Duodenal mucosa (tissue), 2 donors: Measurements from ENCODE around the gene DSTYK.
"Not testable (repeated sequence)": the region's sequence is repeated elsewhere in the genome, so short reads cannot be mapped to it uniquely, and the experiment has no call there.

Experiments
- H3K27ac ChIP-seq: one replicate; pipeline ENCODE4 v1.7.0; 2013; ENCODE audit warnings: low read depth, low read length
- H3K27me3 ChIP-seq, 2 donors: one replicate each; pipeline ENCODE4 v1.7.0; 2013; ENCODE audit warnings: low read length in 2 of 2, control low read depth in 1 of 2; ENCODE audit not compliant: insufficient read depth in 2 of 2, control insufficient read depth in 1 of 2
- H3K36me3 ChIP-seq, 2 donors: one replicate each; pipeline ENCODE4 v1.7.0; 2013; ENCODE audit warnings: low read length in 2 of 2, control low read depth in 1 of 2; ENCODE audit not compliant: insufficient read depth in 2 of 2, control insufficient read depth in 1 of 2
- H3K4me1 ChIP-seq, 2 donors: one replicate each; pipeline ENCODE4 v1.7.0; 2013; ENCODE audit warnings: low read length in 2 of 2, control low read depth in 1 of 2; ENCODE audit not compliant: insufficient read depth in 2 of 2, control insufficient read depth in 1 of 2
- H3K4me3 ChIP-seq, 2 donors: one replicate each; pipeline ENCODE4 v1.7.0; 2013; ENCODE audit warnings: low read length in 2 of 2, low read depth in 1 of 2
- H3K9ac ChIP-seq, 2 donors: one replicate each; pipeline ENCODE4 v1.7.0; 2013; ENCODE audit warnings: low read length in 2 of 2, low read depth in 1 of 2
- H3K9me3 ChIP-seq, 2 donors: one replicate each; pipeline ENCODE4 v1.7.0; 2013; ENCODE audit warnings: low read length in 2 of 2, control low read depth in 1 of 2; ENCODE audit not compliant: control insufficient read depth in 1 of 2

DSTYK gene

GRCh38 chr1:205180331-205180730 is 31.2 kb downstream of the DSTYK start:
- not testable (repeated sequence) for H3K4me1 ChIP-seq, H3K4me3 ChIP-seq, H3K36me3 ChIP-seq, H3K27ac ChIP-seq, H3K9ac ChIP-seq, H3K27me3 ChIP-seq, H3K9me3 ChIP-seq

GRCh38 chr1:205179842-205180241 is 31.7 kb downstream of the DSTYK start:
- H3K4me3 ChIP-seq = no peak overlapping the region
- no peaks in the 10 kb centered on the region for H3K27me3 ChIP-seq
- peaks cover 0 to 5% of the 10 kb centered on the region in 2 donors for H3K36me3 ChIP-seq
- H3K9ac ChIP-seq = no peak overlapping the region
- no peak overlapping the region for H3K27ac ChIP-seq
- H3K9me3 ChIP-seq = no peaks in the 10 kb centered on the region
- H3K4me1 ChIP-seq = peaks cover 6 to 7% of the 10 kb centered on the region in 2 donors

GRCh38 chr1:205172729-205173366 is 38.7 kb downstream of the DSTYK start:
- H3K27me3 ChIP-seq = no peaks in the 10 kb centered on the region
- H3K9me3 ChIP-seq = no peaks in the 10 kb centered on the region
- no peak overlapping the region for H3K27ac ChIP-seq
- H3K9ac ChIP-seq = no peak overlapping the region
- H3K4me1 ChIP-seq = peaks cover 6 to 7% of the 10 kb centered on the region in 2 donors
- H3K4me3 ChIP-seq = no peak overlapping the region
- H3K36me3 ChIP-seq = peaks cover 0 to 15% of the 10 kb centered on the region in 2 donors

- H3K27ac ChIP-seq = no peak overlapping the region
- peaks cover 0 to 15% of the 10 kb centered on the region in 2 donors for H3K36me3 ChIP-seq
- H3K4me1 ChIP-seq = peaks cover 6 to 7% of the 10 kb centered on the region in 2 donors
- no peaks in the 10 kb centered on the region for H3K27me3 ChIP-seq
- H3K4me3 ChIP-seq = no peak overlapping the region
- no peaks in the 10 kb centered on the region for H3K9me3 ChIP-seq
- no peak overlapping the region for H3K9ac ChIP-seq
Observed at GRCh38 chr1:205171369-205171768, 40.1 kb downstream of the DSTYK start.

- H3K27ac ChIP-seq = no peak overlapping the region
- H3K9me3 ChIP-seq = no peaks in the 10 kb centered on the region
- peaks cover 0 to 15% of the 10 kb centered on the region in 2 donors for H3K36me3 ChIP-seq
- peaks cover 5 to 6% of the 10 kb centered on the region in 2 donors for H3K4me1 ChIP-seq
- no peak overlapping the region for H3K9ac ChIP-seq
- H3K4me3 ChIP-seq = no peak overlapping the region
- no peaks in the 10 kb centered on the region for H3K27me3 ChIP-seq
Observed at GRCh38 chr1:205170532-205171269, 40.8 kb downstream of the DSTYK start.

- H3K27me3 ChIP-seq = no peaks in the 10 kb centered on the region
- H3K9ac ChIP-seq = no peak overlapping the region
- H3K36me3 ChIP-seq = peaks cover 0 to 15% of the 10 kb centered on the region in 2 donors
- H3K4me1 ChIP-seq = no peaks in the 10 kb centered on the region
- H3K27ac ChIP-seq = no peak overlapping the region
- H3K9me3 ChIP-seq = no peaks in the 10 kb centered on the region
- H3K4me3 ChIP-seq = no peak overlapping the region
Observed at GRCh38 chr1:205169248-205169647, 42.3 kb downstream of the DSTYK start.

- no peak overlapping the region for H3K4me3 ChIP-seq
- no peaks in the 10 kb centered on the region for H3K4me1 ChIP-seq
- no peak overlapping the region for H3K9ac ChIP-seq
- H3K36me3 ChIP-seq = peaks cover 0 to 24% of the 10 kb centered on the region in 2 donors
- no peaks in the 10 kb centered on the region for H3K9me3 ChIP-seq
- no peak overlapping the region for H3K27ac ChIP-seq
- no peaks in the 10 kb centered on the region for H3K27me3 ChIP-seq
Observed at GRCh38 chr1:205168291-205168690, 43.2 kb downstream of the DSTYK start.

- no peaks in the 10 kb centered on the region for H3K4me1 ChIP-seq
- peaks cover 29 to 59% of the 10 kb centered on the region in 2 donors for H3K36me3 ChIP-seq
- H3K27ac ChIP-seq = no peak overlapping the region
- H3K9ac ChIP-seq = no peak overlapping the region
- H3K27me3 ChIP-seq = no peaks in the 10 kb centered on the region
- H3K4me3 ChIP-seq = no peak overlapping the region
- H3K9me3 ChIP-seq = peaks cover 0 to under 1% of the 10 kb centered on the region in 2 donors
Observed at GRCh38 chr1:205162301-205162700, 49.2 kb downstream of the DSTYK start.

GRCh38 chr1:205161076-205161475 is 50.4 kb downstream of the DSTYK start:
- H3K4me3 ChIP-seq = no peak overlapping the region
- H3K27ac ChIP-seq = no peak overlapping the region
- H3K27me3 ChIP-seq = no peaks in the 10 kb centered on the region
- H3K9me3 ChIP-seq = peaks cover 6% of the 10 kb centered on the region in 2 donors
- peaks cover 38 to 71% of the 10 kb centered on the region in 2 donors for H3K36me3 ChIP-seq
- H3K4me1 ChIP-seq = no peaks in the 10 kb centered on the region
- H3K9ac ChIP-seq = no peak overlapping the region

- no peak overlapping the region for H3K27ac ChIP-seq
- H3K4me3 ChIP-seq = no peak overlapping the region
- no peak overlapping the region for H3K9ac ChIP-seq
- no peaks in the 10 kb centered on the region for H3K4me1 ChIP-seq
- peaks cover 10 to 11% of the 10 kb centered on the region in 2 donors for H3K9me3 ChIP-seq
- no peaks in the 10 kb centered on the region for H3K27me3 ChIP-seq
- peaks cover 46 to 79% of the 10 kb centered on the region in 2 donors for H3K36me3 ChIP-seq
Observed at GRCh38 chr1:205158048-205158616, 53.4 kb downstream of the DSTYK start.
